Liver (tissue), 9 donors: ENCODE results near the gene DDO. TPM values are rescaled to one million over a fixed set of nuclear protein-coding genes. Genes with fewer than 3 reads are reported as not detected.

Experiments
- DNase-seq: peaks from one replicate; pipeline ENCODE4 v3.0.0-alpha.2; 2017; ENCODE audit warnings: low spot score
- H3K27ac ChIP-seq, 2 donors: one replicate each; pipeline ENCODE4 v1.7.0; 2013; ENCODE audit warnings: inconsistent platforms in 2 of 2, low read length in 2 of 2, control low read depth in 1 of 2, low read depth in 1 of 2, mild to moderate bottlenecking in 1 of 2
- H3K27me3 ChIP-seq, 4 donors: one replicate each; pipeline versions ENCODE4 v1.6.1 to v1.7.0; 2013; ENCODE audit warnings: low read length in 3 of 4, inconsistent platforms in 1 of 4, mild to moderate bottlenecking in 1 of 4, moderate library complexity in 1 of 4; ENCODE audit not compliant: control insufficient read depth in 4 of 4, insufficient read depth in 4 of 4
- H3K36me3 ChIP-seq, 4 donors: one replicate each; pipeline versions ENCODE4 v1.6.1 to v1.7.0; 2013; ENCODE audit warnings: low read length in 3 of 4, mild to moderate bottlenecking in 3 of 4, low read depth in 1 of 4, moderate library complexity in 1 of 4; ENCODE audit not compliant: control insufficient read depth in 4 of 4, insufficient read depth in 3 of 4
- H3K4me1 ChIP-seq, 4 donors: one replicate each; pipeline versions ENCODE4 v1.6.1 to v1.7.0; 2013; ENCODE audit warnings: low read length in 3 of 4, mild to moderate bottlenecking in 3 of 4, moderate library complexity in 1 of 4; ENCODE audit not compliant: control insufficient read depth in 4 of 4, insufficient read depth in 4 of 4
- H3K4me3 ChIP-seq, 3 donors: one replicate each; pipeline versions ENCODE4 v1.6.1 to v1.7.0; 2013; ENCODE audit warnings: low read length in 3 of 3, control low read depth in 1 of 3, low read depth in 1 of 3, mild to moderate bottlenecking in 1 of 3
- H3K9ac ChIP-seq, 2 donors: one replicate each; pipeline ENCODE4 v1.7.0; 2013; ENCODE audit warnings: low read length in 2 of 2, mild to moderate bottlenecking in 2 of 2, moderate library complexity in 2 of 2, control low read depth in 1 of 2, low read depth in 1 of 2
- H3K9me3 ChIP-seq, 4 donors: one replicate each; pipeline versions ENCODE4 v1.6.1 to v1.7.0; 2013; ENCODE audit warnings: low read length in 3 of 4; ENCODE audit not compliant: control insufficient read depth in 4 of 4
- ATF3 ChIP-seq: IDR thresholded peaks from 2 replicates; pipeline ENCODE4 v1.6.1; 2016; ENCODE audit warnings: antibody characterized with exemption
- CTCF ChIP-seq: fragments of 150-350 bp; IDR thresholded peaks from 2 replicates; pipeline ENCODE4 v1.5.1; 2017; ENCODE audit warnings: improper control_type of control experiment, low read depth, low read length; ENCODE audit not compliant: missing input control
- EGR1 ChIP-seq, 2 donors: IDR thresholded peaks; 2 replicates each; pipeline ENCODE4 v1.6.1; 2016 to 2018; ENCODE audit warnings: antibody characterized with exemption in 2 of 2, low read depth in 2 of 2
- FOXA1 ChIP-seq: IDR thresholded peaks from 2 replicates; pipeline ENCODE4 v1.6.1; 2016; ENCODE audit warnings: antibody characterized with exemption
- FOXA2 ChIP-seq: IDR thresholded peaks from 2 replicates; pipeline ENCODE4 v1.6.1; 2016; ENCODE audit warnings: antibody characterized with exemption
- GABPA ChIP-seq, 2 donors: IDR thresholded peaks in 1 of 2; conservative IDR thresholded peaks in 1 of 2; 2 replicates each; pipeline ENCODE4 v1.6.1; 2016; ENCODE audit warnings: antibody characterized with exemption in 2 of 2, mild to moderate bottlenecking in 1 of 2, moderate library complexity in 1 of 2
- HNF4A ChIP-seq, 2 donors: conservative IDR thresholded peaks; 2 replicates each; pipeline ENCODE4 v1.6.1; 2016; ENCODE audit warnings: antibody characterized with exemption in 2 of 2, mild to moderate bottlenecking in 2 of 2
- HNF4G ChIP-seq: IDR thresholded peaks from 2 replicates; pipeline ENCODE4 v1.6.1; 2016; ENCODE audit warnings: antibody characterized with exemption
- JUND ChIP-seq, 2 donors: IDR thresholded peaks; 2 replicates each; pipeline ENCODE4 v1.6.1; 2016; ENCODE audit warnings: antibody characterized with exemption in 2 of 2
- MAX ChIP-seq: IDR thresholded peaks from 2 replicates; pipeline ENCODE4 v1.6.1; 2016; ENCODE audit warnings: antibody characterized with exemption
- NR2F2 ChIP-seq: IDR thresholded peaks from 2 replicates; pipeline ENCODE4 v1.6.1; 2016; ENCODE audit warnings: antibody characterized with exemption
- RAD21 ChIP-seq, 2 donors: IDR thresholded peaks; 2 replicates each; pipeline ENCODE4 v1.6.1; 2016; ENCODE audit warnings: antibody characterized with exemption in 2 of 2, mild to moderate bottlenecking in 2 of 2
- REST ChIP-seq: IDR thresholded peaks from 2 replicates; pipeline ENCODE4 v1.6.1; 2016; ENCODE audit warnings: antibody characterized with exemption, mild to moderate bottlenecking
- RXRA ChIP-seq, 2 donors: IDR thresholded peaks; 2 replicates each; pipeline ENCODE4 v1.6.1; 2017 to 2018; ENCODE audit warnings: antibody characterized with exemption in 2 of 2, mild to moderate bottlenecking in 1 of 2
- SP1 ChIP-seq: IDR thresholded peaks from 2 replicates; pipeline ENCODE4 v1.6.1; 2018; ENCODE audit warnings: antibody characterized with exemption, mild to moderate bottlenecking
- TAF1 ChIP-seq: conservative IDR thresholded peaks from 2 replicates; pipeline ENCODE4 v1.6.1; 2016; ENCODE audit warnings: antibody characterized with exemption, mild to moderate bottlenecking
- YY1 ChIP-seq: IDR thresholded peaks from 2 replicates; pipeline ENCODE4 v1.6.1; 2016; ENCODE audit warnings: antibody characterized with exemption, mild to moderate bottlenecking
- ZBTB33 ChIP-seq: IDR thresholded peaks from 2 replicates; pipeline ENCODE4 v1.6.1; 2016; ENCODE audit warnings: antibody characterized with exemption
- WGBS: extraction: QIAGEN DNeasy Blood & Tissue Kit; methylation state at CpG from one replicate; pipeline ENCODE4 v1.1.7; 2013; 5-methylcytosine and 5-hydroxymethylcytosine counted together
- polyA plus RNA-seq, 2 donors: library from polyadenylated mRNA; stranded (reverse) in 1 of 2; unstranded in 1 of 2; fragments of 200-250 nt in 1 of 2; fragments of >200 nt in 1 of 2; fragmentation: Nextera tagmentation in 1 of 2; extraction: Ambion mirVana in 1 of 2; gene quantifications; one replicate each; pipeline versions ENCODE4 v1.2.1 to v1.2.3, GENCODE V29; 2013 to 2015
- total RNA-seq, 2 donors: library from RNA; depleted of rRNA; stranded (reverse); fragments of >200 nt; gene quantifications; one replicate each; pipeline ENCODE4 v1.2.3, GENCODE V29; 2014
- donor health status: healthy.
- donor health status: healthy.
- donor health status: healthy.
- donor health status: healthy.
- donor health status: healthy.

The DDO gene
- total RNA-seq (10 to 100 TPM in 1 of 2 donors, 1 to 10 TPM in 1; 4.9 to 11.1 TPM), polyA plus RNA-seq (1 to 10 TPM; 6.4 to 7.7 TPM)

GRCh38 chr6:110415086-110415916 is at the start of gene DDO:
Gene DDO, minus strand, starts transcription at chr6:110415575. Its CDS starts 2,113 bp downstream, at chr6:110413462.
- H3K9ac ChIP-seq: peak within 1 kb of the TSS; percentile 79 to 95
- H3K27ac ChIP-seq: peak within 1 kb of the TSS; percentile 96 to 98
- peaks cover 0 to 4% (median 0%) of the 10 kb centered on the region in 4 donors for H3K36me3 ChIP-seq
- no peaks in the 10 kb centered on the region for H3K27me3 ChIP-seq
- no peaks in the 10 kb centered on the region for H3K9me3 ChIP-seq
- WGBS: 13% methylated on average over 12 of the region's 12 CpGs
- peak within 1 kb of the TSS; percentile 53 to 86 (median 68) for H3K4me3 ChIP-seq
- peak; percentile 50 for DNase-seq
- TF ChIP-seq REST (peak; percentile 53), ATF3 (no peak), GABPA (IDR thresholded peaks at IDR 0.05 in 1 of 2, conservative IDR thresholded peaks at IDR 0.05 in 1 of 2) (peak in 1 of 2 donors; percentile 60), FOXA2 (peak; percentile 36), JUND (IDR thresholded peaks at IDR 0.05) (peak in 1 of 2 donors; percentile 75), SP1 (peak; percentile 95), MAX (peak; percentile 81), RAD21 (IDR thresholded peaks at IDR 0.05) (peak; percentile 32 to 34), HNF4G (no peak), HNF4A (conservative IDR thresholded peaks at IDR 0.05) (peak; percentile 59 to 65), FOXA1 (no peak), RXRA (IDR thresholded peaks at IDR 0.05) (peak; percentile 83 to 86), ZBTB33 (peak; percentile 48), CTCF (no peak), NR2F2 (peak; percentile 90), TAF1 (no peak), EGR1 (IDR thresholded peaks at IDR 0.05; ENCODE audit: low read depth in 2 of 2) (peak in 1 of 2 donors; percentile 43), YY1 (peak; percentile 89)
- H3K4me1 ChIP-seq: peaks cover 9 to 56% (median 33%) of the 10 kb centered on the region in 4 donors
